H1 (cell line): ENCODE measurements around the gene BHLHE23. TPM values are rescaled to one million over a fixed set of nuclear protein-coding genes. Genes with fewer than 3 reads are reported as not detected.

Experiments
- CTCF ChIA-PET: fragments of 300-600 bp; sonication (Branson Sonifier 250); formaldehyde crosslinking; loops from one replicate; lab custom pipeline; 2021; ENCODE audit not compliant: partially characterized antibody; lab: Charles Lee
- POLR2A ChIA-PET: fragments of 300-600 bp; sonication (Branson Sonifier 250); formaldehyde crosslinking; loops from one replicate; lab custom pipeline; 2021; ENCODE audit warnings: inconsistent platforms; ENCODE audit not compliant: partially characterized antibody; lab: Charles Lee
- DNase-seq, 2 experiments: peaks; one replicate each; pipeline versions ENCODE4 v3.0.0 to v3.0.0-alpha.2; 2010 to 2022; ENCODE audit warnings: low spot score in 2 of 2, low read depth in 1 of 2, mixed read lengths in 1 of 2
- FAIRE-seq: peaks from 2 replicates; lab custom pipeline; 2011; peaks lifted over from hg19 to GRCh38; lab: Jason Lieb, UNC
- H2AFZ ChIP-seq: 2 replicates; pipeline ENCODE4 v1.8.1; 2012; ENCODE audit warnings: low read length, inconsistent platforms
- H2AK5ac ChIP-seq: 2 replicates; pipeline ENCODE4 v1.6.1; 2013; ENCODE audit warnings: low read depth, low read length
- H2BK120ac ChIP-seq: replicated peaks from 2 replicates; pipeline ENCODE3; 2013; ENCODE audit warnings: low read depth, low read length, inconsistent platforms
- H2BK12ac ChIP-seq: 2 replicates; pipeline ENCODE4 v1.6.1; 2013; ENCODE audit warnings: low read depth, low read length
- H2BK15ac ChIP-seq: 2 replicates; pipeline ENCODE4 v1.6.1; 2013; ENCODE audit warnings: low read length
- H2BK20ac ChIP-seq: 2 replicates; pipeline ENCODE4 v1.6.1; 2013; ENCODE audit warnings: low read length
- H2BK5ac ChIP-seq: 2 replicates; pipeline ENCODE4 v1.6.1; 2013; ENCODE audit warnings: low read depth, low read length
- H3K14ac ChIP-seq: 2 replicates; pipeline ENCODE4 v1.6.1; 2013; ENCODE audit warnings: inconsistent platforms; ENCODE audit not compliant: insufficient read length
- H3K18ac ChIP-seq: 2 replicates; pipeline ENCODE4 v1.6.1; 2013; ENCODE audit warnings: low read length; ENCODE audit errors: extremely low read depth
- H3K23ac ChIP-seq: 2 replicates; pipeline ENCODE4 v1.6.1; 2013; ENCODE audit warnings: inconsistent platforms; ENCODE audit not compliant: insufficient read length
- H3K23me2 ChIP-seq: 2 replicates; pipeline ENCODE4 v1.6.1; 2013; ENCODE audit warnings: low read depth, low read length
- H3K27ac ChIP-seq: 2 replicates; pipeline ENCODE4 v1.6.1; 2011; ENCODE audit warnings: low read depth, low read length, inconsistent platforms
- H3K27me3 ChIP-seq, 4 experiments: replicated peaks in 1 of 4; 1 replicate in 1 of 4; 2 replicates in 3 of 4; pipeline versions ENCODE4 v1.6.1 to v1.8.1; 2011 to 2013; ENCODE audit warnings: low read length in 3 of 4, mild to moderate bottlenecking in 3 of 4, inconsistent platforms in 2 of 4, mixed read lengths in 2 of 4, moderate library complexity in 1 of 4; ENCODE audit not compliant: control insufficient read depth in 3 of 4, insufficient read depth in 3 of 4; ENCODE audit errors: extremely low read depth in 1 of 4
- H3K36me3 ChIP-seq, 4 experiments: 2 replicates each; pipeline versions ENCODE4 v1.6.1 to v1.8.1; 2011 to 2013; ENCODE audit warnings: mild to moderate bottlenecking in 4 of 4, low read length in 3 of 4, moderate library complexity in 2 of 4, control low read depth in 1 of 4, inconsistent platforms in 1 of 4; ENCODE audit not compliant: insufficient read depth in 4 of 4, control insufficient read depth in 2 of 4
- H3K4ac ChIP-seq: replicated peaks from 2 replicates; pipeline ENCODE3; 2013; ENCODE audit warnings: low read length, low read depth, mixed read lengths, inconsistent platforms; ENCODE audit not compliant: insufficient read length
- H3K4me1 ChIP-seq, 4 experiments: replicated peaks in 1 of 4; 1 replicate in 1 of 4; 2 replicates in 3 of 4; pipeline versions ENCODE4 v1.6.1 to v1.8.1; 2011 to 2013; ENCODE audit warnings: low read length in 3 of 4, inconsistent platforms in 2 of 4, mixed read lengths in 1 of 4; ENCODE audit not compliant: insufficient read depth in 4 of 4, control insufficient read depth in 3 of 4
- H3K4me2 ChIP-seq, 2 experiments: 2 replicates each; pipeline versions ENCODE4 v1.6.1 to v1.8.1; 2011 to 2013; ENCODE audit warnings: low read depth in 2 of 2, low read length in 2 of 2, control low read depth in 1 of 2, inconsistent platforms in 1 of 2, mild to moderate bottlenecking in 1 of 2; ENCODE audit not compliant: insufficient read depth in 1 of 2
- H3K4me3 ChIP-seq, 4 experiments: fragments of 200-600, 300-600 bp in 1 of 4; sonication (generic), shearing (Covaris generic), sonication (Bioruptor Twin) in 1 of 4; 2 replicates each; pipeline versions ENCODE4 v1.5.1 to v1.8.1; 2011 to 2016; ENCODE audit warnings: low read length in 4 of 4, low read depth in 3 of 4, control low read depth in 2 of 4, inconsistent platforms in 2 of 4, mild to moderate bottlenecking in 2 of 4, mixed read lengths in 1 of 4, moderate library complexity in 1 of 4; ENCODE audit not compliant: insufficient read depth in 2 of 4; ENCODE audit errors: extremely low read depth in 1 of 4
- H3K56ac ChIP-seq: replicated peaks from 2 replicates; pipeline ENCODE3; 2013; ENCODE audit warnings: low read depth, mild to moderate bottlenecking, mixed read lengths, low read length, inconsistent platforms; ENCODE audit not compliant: insufficient read length
- H3K79me1 ChIP-seq: 2 replicates; pipeline ENCODE4 v1.6.1; 2013; ENCODE audit warnings: low read depth, low read length, control low read depth
- H3K79me2 ChIP-seq, 2 experiments: 2 replicates each; pipeline versions ENCODE4 v1.6.1 to v1.8.1; 2012 to 2013; ENCODE audit warnings: low read length in 2 of 2, mild to moderate bottlenecking in 2 of 2, inconsistent platforms in 1 of 2; ENCODE audit not compliant: insufficient read depth in 2 of 2, control insufficient read depth in 1 of 2
- H3K9ac ChIP-seq, 4 experiments: replicated peaks in 1 of 4; 1 replicate in 1 of 4; 2 replicates in 3 of 4; pipeline versions ENCODE4 v1.6.1 to v1.8.1; 2011 to 2013; ENCODE audit warnings: low read depth in 3 of 4, low read length in 3 of 4, control low read depth in 2 of 4, mild to moderate bottlenecking in 2 of 4, moderate library complexity in 2 of 4, inconsistent platforms in 1 of 4; ENCODE audit errors: extremely low read depth in 1 of 4
- H3K9me3 ChIP-seq, 2 experiments: 2 replicates each; pipeline versions ENCODE4 v1.6.1 to v1.8.1; 2012 to 2013; ENCODE audit warnings: mild to moderate bottlenecking in 2 of 2, moderate library complexity in 2 of 2, control low read depth in 1 of 2, inconsistent platforms in 1 of 2, low read depth in 1 of 2, low read length in 1 of 2, mixed read lengths in 1 of 2; ENCODE audit not compliant: insufficient read depth in 2 of 2
- H4K20me1 ChIP-seq, 2 experiments: replicated peaks in 1 of 2; 2 replicates each; pipeline versions ENCODE3 to v1.8.1; 2011 to 2013; ENCODE audit warnings: inconsistent platforms in 2 of 2, low read length in 2 of 2, mild to moderate bottlenecking in 1 of 2; ENCODE audit not compliant: insufficient read depth in 2 of 2, control insufficient read depth in 1 of 2
- H4K5ac ChIP-seq: 2 replicates; pipeline ENCODE4 v1.6.1; 2013; ENCODE audit warnings: low read length, low read depth, mixed read lengths, inconsistent platforms; ENCODE audit not compliant: insufficient read length
- H4K8ac ChIP-seq: 2 replicates; pipeline ENCODE4 v1.8.0; 2013; ENCODE audit warnings: mild to moderate bottlenecking, moderate library complexity, low read length, inconsistent platforms; ENCODE audit not compliant: insufficient read depth; ENCODE audit errors: extremely low read depth
- H4K91ac ChIP-seq: replicated peaks from 2 replicates; pipeline ENCODE3; 2013; ENCODE audit warnings: low read length, mixed read lengths, inconsistent platforms; ENCODE audit not compliant: insufficient read length
- WGBS, 2 experiments: shearing (Covaris generic) in 1 of 2; methylation state at CpG; one replicate each; pipeline versions ENCODE4 v1.1.6 to v1.1.7; 2013 to 2015; ENCODE audit warnings: low lambda C conversion rate in 2 of 2, mixed read lengths in 2 of 2, inconsistent platforms in 1 of 2, low coverage in 1 of 2, missing lambda C conversion rate in 1 of 2; ENCODE audit not compliant: insufficient replicate concordance in 2 of 2, insufficient coverage in 1 of 2, insufficient read length in 1 of 2; ENCODE audit errors: extremely low coverage in 1 of 2, missing lambda C conversion rate in 1 of 2; 5-methylcytosine and 5-hydroxymethylcytosine counted together
- polyA plus RNA-seq, 7 experiments: library from polyadenylated mRNA; depleted of rRNA in 3 of 7; stranded (reverse) in 5 of 7; unstranded in 2 of 7; fragments of >200 nt in 5 of 7; fragments of 200-250 nt in 2 of 7; gene quantifications; 1 replicate in 5 of 7; 2 replicates in 1 of 7; 4 replicates in 1 of 7; pipeline versions ENCODE4 v1.2.1 to v1.2.3, GENCODE V29; 2011 to 2013; ENCODE audit warnings: missing spikeins in 2 of 7, mixed read lengths in 2 of 7
- total RNA-seq: library from RNA; stranded (reverse); fragmentation: NEBNext Ultra II Directional; extraction: Animal tissue kit (Norgen Biotek cat#: 25700); gene quantifications from 2 replicates; pipeline ENCODE4 v1.2.1, GENCODE V29; 2021

The BHLHE23 gene
- total and polyA plus RNA-seq, 2 of the 8 experiments (the other 6 are each of a cell fraction or from before 2014, with no cell fraction given), result 0.47 TPM; not detected in 1

DNA sequence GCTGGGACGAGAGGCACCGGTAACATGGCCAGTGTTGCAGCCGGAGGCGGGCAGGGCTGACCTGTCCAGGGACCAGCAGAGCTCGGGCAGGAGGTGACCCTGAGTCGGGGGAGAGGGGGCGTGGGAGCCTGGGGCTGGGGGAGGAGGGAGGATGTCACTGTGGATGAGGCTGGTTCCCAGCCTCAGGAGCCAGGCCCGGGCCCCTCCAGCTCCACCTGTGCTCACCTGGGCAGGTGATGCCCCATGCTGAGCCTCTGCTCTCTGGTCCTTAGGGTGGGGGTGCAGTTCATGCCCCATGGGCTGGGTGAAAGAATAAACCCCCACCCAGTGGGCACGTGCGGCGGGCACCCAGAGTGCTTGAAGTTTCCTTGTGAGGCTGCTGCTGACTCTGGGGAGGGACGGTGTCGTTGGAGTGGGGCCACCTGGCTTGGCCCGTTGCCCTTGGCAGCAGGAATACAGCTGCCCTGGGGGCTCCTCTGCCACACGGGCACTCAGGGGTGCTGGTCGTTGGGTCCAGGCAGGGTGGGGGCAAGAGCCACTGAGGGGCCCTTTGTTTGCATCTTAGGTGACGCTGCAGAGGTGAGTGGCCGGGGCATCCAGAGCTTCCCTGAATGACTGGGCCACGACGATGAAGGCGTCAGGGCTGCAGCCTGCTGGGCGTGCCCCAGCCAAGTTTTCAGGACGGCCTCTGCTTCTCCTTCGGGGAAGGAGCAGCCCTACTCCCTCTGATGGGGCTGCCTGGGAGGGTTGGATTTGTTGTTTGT, 24.7 kb upstream of the BHLHE23 start:
- POLR2A ChIA-PET, result interaction anchor here (0.6 to 1.2 kb wide), 2 partner anchors 72 to 103 kb away, joined by 3 read pairs; no protein-coding TSS in a partner anchor
- Histone ChIP-seq H2BK20ac (peak overlapping the region; percentile 48; the same call in 1 of the 2 replicates), H3K56ac (no peak overlapping the region), H4K91ac (peak overlapping the region; percentile 95), H3K79me2 (no peaks in the 10 kb centered on the region), H4K8ac (no peak overlapping the region), H3K9me3 (no peaks in the 10 kb centered on the region), H3K9ac (no peak overlapping the region), H2BK5ac (peak overlapping the region; percentile 88; the same call in 1 of the 2 replicates), H3K4me3 (no peak overlapping the region), H2AK5ac (0 out of 2 replicates have a peak overlapping the region, but pooled peaks have one; percentile 57), H2AFZ (no peak overlapping the region), H3K27ac (no peak overlapping the region), H3K23ac (no peak overlapping the region), H3K23me2 (no peaks in the 10 kb centered on the region; the same call in 1 of the 2 replicates), H2BK120ac (peak overlapping the region; percentile 95), H3K27me3 (peaks cover 0 to 17% (median 8%) of the 10 kb centered on the region in 4 experiments; a peak in 5 of 7 replicates), H3K4me1 (peaks cover 7 to 44% (median 29%) of the 10 kb centered on the region in 4 experiments), H3K4ac (peak overlapping the region; percentile 84), H2BK12ac (peak overlapping the region; percentile 98; the same call in 1 of the 2 replicates), H3K14ac (no peak overlapping the region), H3K36me3 (no peaks in the 10 kb centered on the region), H3K79me1 (no peaks in the 10 kb centered on the region), H3K18ac (peak overlapping the region; percentile 84), H4K20me1 (no peaks in the 10 kb centered on the region), H3K4me2 (no peak overlapping the region), H4K5ac (no peak overlapping the region), H2BK15ac (no peak overlapping the region)
- FAIRE-seq, result no peak
- CTCF ChIA-PET, result interaction anchor here (0.8 to 2.4 kb wide), 6 partner anchors 9 to 51 kb away, joined by 3 to 8 read pairs (median 6); no protein-coding TSS in a partner anchor
- DNase-seq, result no peak
- 81% methylated on average over 21 of the region's 24 CpGs; no CpG with 5 or more reads in 1 of the 2 experiments for WGBS, 2 experiments
